Dermis blood vessel endothelial cell (primary cell): Measurements from ENCODE around the gene IL17D. TPM values are rescaled to one million over a fixed set of nuclear protein-coding genes. Genes with fewer than 3 reads are reported as not detected.
A peak's percentile ranks its signal among the peaks of the same experiment; 100 is the strongest.
"Not testable (repeated sequence)": the region's sequence is repeated elsewhere in the genome, so short reads cannot be mapped to it uniquely, and the experiment has no call there.

ENCODE experiments used
- DNase-seq: peaks from one replicate; pipeline ENCODE4 v3.0.0; 2010
- total RNA-seq: library from RNA; depleted of rRNA; stranded (reverse); fragments of >200 nt; gene quantifications from 2 replicates; pipeline ENCODE4 v1.2.3, GENCODE V29; 2014

Gene IL17D
- total RNA-seq, 1 donor from 2014 or later = 3.7 TPM

DNA sequence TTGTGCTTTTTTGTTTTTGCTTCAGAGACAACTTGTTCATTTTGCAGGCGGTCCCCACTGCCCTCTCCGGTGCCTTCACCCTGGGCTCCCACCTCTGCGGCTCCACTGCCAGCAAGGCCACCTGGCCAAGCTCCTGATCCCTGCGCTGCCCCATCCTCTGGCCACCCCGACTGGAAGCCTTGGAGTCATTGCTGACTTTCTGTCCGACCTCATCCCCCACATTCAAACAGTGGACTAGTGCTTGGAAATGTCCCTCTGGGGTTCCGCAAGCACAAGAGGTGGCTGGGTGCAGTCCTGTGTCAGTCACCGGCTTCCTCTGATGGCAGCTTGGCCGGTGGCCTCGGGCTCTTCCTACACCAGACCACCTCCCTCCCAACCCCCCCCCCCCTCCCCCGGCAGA is 17.0 kb downstream of the IL17D start:
- no peak for DNase-seq

DNA sequence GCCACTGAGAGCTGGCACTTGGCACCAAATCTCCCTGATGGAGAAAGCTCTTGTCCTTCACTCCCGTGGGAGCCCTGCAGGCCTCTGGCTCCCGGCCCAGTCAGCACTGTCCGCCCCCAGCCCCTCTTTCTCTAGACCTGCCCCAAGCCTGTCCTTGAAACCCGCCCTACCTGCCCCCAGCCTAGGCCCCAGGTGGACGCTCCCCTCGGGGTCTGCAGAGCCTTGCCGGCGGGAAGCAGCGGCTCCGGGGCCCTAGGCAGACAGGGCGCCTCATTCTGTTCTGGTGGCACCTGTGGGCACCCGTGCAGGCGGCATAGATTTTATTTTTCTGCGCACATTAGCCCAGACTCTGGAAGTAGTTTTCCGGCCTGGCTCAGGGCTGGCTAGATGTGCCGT is 17.6 kb downstream of the IL17D start:
- DNase-seq = no peak

DNA sequence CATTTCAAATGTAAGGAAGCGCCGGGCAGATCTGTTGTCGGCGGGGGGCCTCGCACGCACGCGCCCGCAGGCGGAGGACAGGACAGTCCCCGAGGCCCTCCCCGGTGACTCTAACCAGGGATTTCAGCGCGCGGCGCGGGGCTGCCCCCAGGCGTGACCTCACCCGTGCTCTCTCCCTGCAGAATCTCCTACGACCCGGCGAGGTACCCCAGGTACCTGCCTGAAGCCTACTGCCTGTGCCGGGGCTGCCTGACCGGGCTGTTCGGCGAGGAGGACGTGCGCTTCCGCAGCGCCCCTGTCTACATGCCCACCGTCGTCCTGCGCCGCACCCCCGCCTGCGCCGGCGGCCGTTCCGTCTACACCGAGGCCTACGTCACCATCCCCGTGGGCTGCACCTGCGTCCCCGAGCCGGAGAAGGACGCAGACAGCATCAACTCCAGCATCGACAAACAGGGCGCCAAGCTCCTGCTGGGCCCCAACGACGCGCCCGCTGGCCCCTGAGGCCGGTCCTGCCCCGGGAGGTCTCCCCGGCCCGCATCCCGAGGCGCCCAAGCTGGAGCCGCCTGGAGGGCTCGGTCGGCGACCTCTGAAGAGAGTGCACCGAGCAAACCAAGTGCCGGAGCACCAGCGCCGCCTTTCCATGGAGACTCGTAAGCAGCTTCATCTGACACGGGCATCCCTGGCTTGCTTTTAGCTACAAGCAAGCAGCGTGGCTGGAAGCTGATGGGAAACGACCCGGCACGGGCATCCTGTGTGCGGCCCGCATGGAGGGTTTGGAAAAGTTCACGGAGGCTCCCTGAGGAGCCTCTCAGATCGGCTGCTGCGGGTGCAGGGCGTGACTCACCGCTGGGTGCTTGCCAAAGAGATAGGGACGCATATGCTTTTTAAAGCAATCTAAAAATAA is 18.2 kb downstream of the IL17D start:
- DNase-seq = peak; percentile 75

DNA sequence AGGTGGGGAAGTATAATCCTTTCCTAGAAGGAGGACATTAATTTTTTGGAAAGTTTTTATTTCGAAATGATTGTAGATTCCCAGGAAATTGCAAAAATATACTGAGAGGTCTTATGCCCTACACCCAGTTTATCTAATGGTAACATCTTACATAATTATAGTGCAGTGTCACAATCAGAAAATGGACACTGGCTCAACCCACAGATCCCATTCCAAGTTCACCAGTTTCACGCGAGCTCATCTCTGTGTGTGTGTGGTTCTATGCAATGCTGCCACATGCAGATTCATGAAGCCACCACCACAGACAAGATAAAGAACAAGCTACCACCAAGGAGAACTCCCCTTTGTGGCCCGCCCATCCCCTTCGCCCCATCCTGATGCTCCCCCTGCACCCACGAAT is 24.4 kb downstream of the IL17D start:
- DNase-seq = no peak

DNA sequence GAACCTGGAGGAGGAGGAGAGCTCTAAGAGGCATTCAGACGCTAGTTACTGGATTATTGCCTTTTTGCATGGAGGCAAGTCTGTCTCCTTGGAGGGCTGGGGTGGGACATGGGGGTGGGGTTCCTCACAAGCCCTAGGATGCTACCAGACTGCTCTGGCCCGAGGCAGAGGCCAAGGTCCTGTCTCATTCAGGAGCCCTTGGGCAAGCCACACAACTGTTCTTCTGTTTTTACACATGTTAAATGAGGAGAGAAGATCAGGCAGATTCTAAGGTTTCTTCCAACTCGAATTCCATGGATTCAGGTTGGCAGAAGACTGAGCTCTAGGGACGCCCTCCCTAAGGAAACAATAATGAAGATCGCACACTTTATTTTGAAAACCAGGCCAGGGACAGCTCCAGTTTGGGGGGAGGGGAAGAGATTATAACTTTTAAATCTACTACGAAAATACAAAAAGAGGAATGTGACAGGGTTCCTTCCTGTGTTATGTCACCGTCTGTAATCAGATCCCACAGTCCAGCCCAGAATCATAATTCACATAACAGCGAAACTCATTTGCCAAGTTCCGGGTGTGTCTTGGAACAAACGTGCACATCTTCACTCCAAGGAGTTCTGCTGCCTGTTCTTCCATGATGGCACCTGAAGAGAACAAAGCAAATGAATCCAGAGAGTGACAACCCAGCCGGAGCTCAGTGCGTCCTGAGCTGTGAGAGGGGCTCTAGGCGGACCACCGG is 25.2 kb downstream of the IL17D start:
- DNase-seq = peak; percentile 49

DNA sequence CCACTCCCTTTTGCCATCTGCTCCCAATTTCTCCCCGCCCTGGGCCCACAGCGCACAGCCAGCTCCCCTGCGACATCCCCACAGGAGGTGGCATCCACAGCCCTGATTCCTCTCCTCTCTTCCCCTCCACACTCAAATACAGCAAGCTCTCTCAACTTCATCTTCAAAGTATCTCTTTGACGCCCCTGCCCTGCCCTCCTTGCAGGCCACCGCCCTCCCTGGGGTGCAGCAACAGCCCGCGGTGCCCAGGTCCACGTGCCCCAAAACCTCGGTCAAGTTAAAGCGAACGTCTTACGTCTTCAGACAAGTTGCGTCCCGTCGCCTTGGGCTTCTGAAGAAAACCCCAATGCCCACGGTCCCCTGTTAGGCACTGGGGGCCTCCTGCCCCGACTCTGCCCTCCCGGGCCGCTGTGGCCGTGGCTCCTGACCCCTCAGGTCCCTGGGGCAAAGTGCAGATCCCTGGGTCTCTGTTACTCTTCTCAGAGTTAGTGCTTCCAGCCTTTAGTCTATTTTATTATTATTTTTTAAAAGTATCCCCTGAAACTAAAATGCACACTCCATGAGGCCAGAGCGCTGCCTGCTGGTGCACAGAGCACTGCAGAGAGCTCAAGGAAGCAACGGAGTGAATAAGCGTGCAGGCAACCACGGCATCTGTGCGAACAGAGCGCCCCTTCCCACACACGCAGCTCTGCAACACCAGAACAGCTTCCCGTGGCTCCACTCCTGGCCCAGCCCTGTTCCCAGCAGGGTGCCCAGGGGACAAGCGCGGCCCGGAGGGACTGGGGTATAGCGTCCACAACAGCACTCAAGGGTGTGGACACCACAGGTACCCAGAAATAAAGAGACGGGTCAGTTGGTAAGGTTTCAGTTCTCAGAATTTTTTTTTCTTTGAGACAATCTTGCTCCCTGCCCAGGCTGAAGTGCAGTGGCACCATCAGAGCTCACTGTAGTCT is 26.4 kb downstream of the IL17D start:
- no peak for DNase-seq

DNA sequence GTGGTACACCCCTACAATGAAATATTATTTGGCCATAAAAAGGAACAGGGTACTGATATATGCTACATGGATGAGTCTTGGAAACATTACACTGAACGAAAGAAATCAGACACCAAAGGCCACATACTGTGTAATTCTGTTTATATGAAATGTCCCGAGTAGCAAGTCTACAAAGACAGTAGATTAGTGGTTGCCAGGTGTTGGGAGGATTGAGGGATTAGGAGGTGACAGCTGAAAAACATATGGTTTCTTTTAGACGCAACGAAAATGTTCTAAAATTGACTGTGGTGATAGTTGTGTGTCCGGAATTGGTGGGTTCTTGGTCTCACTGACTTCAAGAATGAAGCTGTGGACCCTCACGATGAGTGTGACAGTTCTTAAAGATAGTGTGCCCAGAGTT is 35.1 kb downstream of the IL17D start:
- DNase-seq = no peak

DNA sequence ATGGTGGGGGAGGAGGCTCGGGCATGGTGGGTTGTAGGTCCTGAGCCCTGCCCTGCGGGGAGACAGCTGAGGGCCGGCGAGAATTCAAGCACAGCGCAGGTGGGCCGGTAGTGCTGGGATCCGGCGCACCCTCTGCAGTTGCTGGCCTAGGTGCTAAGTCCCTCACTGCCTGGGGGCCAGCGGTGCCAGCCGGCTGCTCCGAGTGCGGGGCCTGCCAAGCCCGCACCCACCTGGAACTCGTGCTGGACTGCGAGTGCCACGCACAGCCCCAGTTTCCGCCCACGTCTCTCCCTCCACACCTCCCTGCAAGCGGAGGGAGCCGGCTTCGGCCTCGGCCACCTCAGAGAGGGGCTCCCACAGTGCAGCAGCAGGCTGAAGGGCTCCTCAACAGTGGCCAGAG is 36.5 kb downstream of the IL17D start:
- no peak for DNase-seq

DNA sequence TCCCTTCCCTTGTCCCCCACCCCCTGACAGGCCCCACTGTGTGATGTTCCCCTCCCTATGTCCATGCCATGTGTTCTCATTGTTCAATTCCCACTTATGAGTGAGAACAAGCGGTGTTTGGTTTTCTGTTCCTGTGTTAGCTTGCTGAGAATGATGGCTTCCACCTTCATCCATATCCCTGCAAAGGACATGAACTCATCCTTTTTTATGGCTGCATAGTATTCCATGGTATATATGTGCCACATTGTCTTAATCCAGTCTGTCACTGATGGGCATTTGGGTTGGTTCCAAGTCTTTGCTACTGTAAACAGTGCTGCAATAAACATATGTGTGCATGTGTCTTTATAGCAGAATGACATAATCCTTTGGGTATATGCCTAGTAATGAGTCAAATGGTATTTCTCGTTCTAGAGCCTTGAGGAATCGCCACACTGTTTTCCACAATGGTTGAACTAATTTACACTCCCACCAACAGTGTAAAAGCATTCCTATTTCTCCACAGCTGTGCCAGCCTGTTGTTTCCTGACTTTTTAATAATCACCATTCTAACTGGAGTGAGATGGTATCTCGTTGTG is 40.4 kb downstream of the IL17D start:
- DNase-seq = not testable (repeated sequence)

DNA sequence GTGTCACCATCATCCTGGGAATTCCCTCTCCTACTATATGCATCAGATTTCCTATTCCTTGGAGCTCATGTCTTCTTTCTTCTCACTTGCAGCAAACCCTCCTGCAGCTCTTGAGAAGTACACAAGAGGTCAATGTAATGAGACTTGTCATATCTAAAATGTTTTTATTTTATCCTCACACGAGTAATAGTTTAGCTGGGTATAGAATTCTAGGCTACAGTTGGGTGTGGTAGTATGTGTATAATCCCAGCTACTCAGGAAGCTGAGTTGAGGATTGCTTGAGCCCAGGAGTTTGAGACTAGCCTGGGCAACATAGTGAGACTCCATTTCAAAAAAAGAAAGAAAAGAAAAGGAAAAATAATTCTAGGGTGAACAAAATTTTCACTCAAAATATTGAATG is 45.9 kb downstream of the IL17D start:
- DNase-seq = no peak

DNA sequence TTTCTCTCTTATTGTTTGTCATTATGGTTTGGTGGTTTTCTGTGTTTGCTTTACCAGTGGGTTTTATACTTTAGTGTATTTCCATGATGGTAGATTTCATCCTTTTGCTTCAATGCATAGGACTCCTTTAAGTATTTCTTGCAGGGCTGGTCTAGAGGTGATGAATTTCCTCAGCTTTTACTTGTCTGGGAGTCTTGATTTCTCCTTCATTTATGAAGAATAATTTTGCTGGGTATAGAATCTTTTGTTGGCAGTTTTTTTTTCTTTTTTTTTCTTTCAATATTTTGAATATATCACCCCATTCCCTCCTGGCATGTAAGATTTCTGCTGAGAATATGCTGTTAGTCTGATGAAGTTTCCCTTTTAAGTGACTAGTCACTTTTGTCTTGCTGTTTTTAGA is 50.5 kb downstream of the IL17D start:
- no peak for DNase-seq

DNA sequence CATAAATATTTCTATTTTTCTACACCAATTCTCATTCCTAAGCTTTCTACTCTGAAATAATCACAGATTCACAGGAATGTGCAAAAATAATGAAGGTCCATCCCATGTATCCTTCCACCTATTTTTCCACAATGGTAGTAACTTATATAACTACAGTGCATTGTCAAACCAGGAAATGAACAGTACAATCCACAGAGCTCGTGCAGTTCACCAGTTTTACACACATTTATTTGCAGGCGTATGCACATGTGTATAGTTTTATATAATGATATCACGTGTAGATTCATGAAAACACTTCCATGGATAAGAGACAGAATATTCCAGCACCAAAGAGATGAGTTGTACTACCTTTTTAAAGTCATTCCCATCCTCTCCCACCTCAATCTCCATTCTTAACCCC is 57.4 kb downstream of the IL17D start:
- DNase-seq = no peak

DNA sequence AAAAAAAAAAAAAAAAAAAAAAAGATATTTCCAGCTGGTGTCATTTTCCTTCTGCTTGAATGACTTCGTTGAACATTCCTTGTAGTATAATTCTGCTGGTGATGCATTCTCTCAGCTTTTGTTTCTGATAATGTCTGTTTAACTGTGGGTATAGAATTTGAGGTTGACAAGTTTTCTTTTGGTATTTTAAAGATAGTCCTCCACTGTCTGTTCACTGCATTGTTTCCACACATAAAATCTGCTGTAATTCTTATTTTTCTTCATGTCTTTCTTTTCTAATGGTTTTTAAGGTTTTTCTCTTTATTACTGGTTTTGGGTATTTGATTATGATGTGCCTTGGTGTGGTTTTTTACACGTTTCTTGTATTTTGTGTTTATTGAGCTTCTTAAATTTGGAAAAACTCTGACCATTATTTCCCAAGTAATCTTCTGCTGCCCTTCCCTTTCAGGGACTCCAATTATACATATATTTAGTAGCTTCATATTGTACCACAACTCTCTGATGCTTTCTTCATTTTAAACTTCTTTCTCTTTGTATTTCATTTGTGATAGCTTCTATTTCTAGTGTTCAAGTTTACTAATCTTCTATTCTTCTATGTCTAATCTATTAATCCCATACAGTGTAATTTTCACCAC is 63.9 kb downstream of the IL17D start:
- DNase-seq = no peak

DNA sequence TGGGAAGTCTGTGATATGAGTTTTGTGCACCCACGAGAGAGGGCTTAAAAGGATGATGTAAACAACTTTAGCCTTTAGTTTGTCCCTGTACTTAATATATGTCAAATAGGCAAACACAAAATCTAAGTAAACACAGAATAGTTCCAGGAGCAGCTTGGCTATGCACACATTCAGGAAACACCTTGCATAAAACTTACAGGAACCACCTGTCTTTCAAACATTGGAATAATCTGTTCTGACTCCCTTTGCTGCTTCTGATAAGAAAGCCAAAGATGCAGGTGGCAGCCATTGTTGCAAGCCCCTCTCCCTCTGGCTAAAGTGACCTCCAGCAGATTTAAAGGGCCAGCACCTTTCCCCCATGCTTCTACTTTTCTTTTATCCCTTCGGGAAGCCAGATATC is 65.6 kb downstream of the IL17D start:
- peak; percentile 96 for DNase-seq

DNA sequence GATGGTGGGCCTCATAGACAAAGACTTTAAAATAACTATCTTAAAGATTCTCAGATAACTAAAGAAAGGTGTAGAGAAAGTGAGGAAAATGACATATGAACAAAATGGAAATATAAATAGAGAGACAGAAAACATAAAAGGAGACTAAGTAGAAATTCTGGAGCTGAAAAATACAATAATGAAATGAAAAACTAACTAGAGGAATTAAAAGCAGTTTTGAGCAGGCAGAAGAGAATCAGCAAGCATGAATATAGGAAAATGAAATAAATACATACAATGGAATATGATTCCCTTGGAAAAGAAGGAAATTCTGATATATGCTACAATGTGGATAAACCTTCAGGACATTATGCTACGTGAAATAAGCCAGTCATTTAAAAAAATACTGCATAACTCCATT is 66.3 kb downstream of the IL17D start:
- DNase-seq = no peak

Other genes with a start within 250 kb of the IL17D start
- gene CRYL1, start 177.8 kb upstream of the IL17D start, total RNA-seq = 26.9 and 48.5 TPM in 2 replicates
- 10.7 and 11.2 TPM in 2 replicates for gene IFT88, start 136.5 kb upstream of the IL17D start, total RNA-seq
- gene EEF1AKMT1, start 70.3 kb downstream of the IL17D start, total RNA-seq = 7.7 and 10.0 TPM in 2 replicates
- gene XPO4, start 199.0 kb downstream of the IL17D start, total RNA-seq = 27.9 and 38.5 TPM in 2 replicates